HG03064 (cell line): ENCODE data around the gene RNF38.
"Not testable (repeated sequence)": the region's sequence is repeated elsewhere in the genome, so short reads cannot be mapped to it uniquely, and the experiment has no call there.

ENCODE experiments used
- ATAC-seq: cut with Tn5 transposase; IDR thresholded peaks from one replicate; pipeline ENCODE4 v1.9.1; 2021; ENCODE audit warnings: low read depth; ENCODE audit not compliant: unreplicated experiment

The RNF38 gene

DNA sequence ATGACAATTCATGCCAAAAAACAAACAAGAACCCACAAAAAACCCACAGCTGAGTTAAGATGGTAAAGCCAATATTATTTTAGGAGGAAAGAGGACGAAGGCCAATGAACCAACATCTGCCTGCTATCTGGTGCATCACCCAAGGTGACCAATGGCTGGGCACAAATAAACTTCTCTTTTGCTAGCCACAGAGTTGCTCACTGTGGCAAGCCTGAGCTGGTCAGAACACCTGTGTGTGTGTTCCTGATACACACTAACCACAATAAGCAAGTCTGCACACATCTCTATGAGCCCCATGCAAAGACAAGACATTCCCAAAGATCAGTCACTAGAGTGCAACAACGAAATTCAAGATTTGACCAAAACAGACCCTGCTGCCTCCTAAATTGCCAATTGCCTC is 63.1 kb downstream of the RNF38 start:
- ATAC-seq = no peak

DNA sequence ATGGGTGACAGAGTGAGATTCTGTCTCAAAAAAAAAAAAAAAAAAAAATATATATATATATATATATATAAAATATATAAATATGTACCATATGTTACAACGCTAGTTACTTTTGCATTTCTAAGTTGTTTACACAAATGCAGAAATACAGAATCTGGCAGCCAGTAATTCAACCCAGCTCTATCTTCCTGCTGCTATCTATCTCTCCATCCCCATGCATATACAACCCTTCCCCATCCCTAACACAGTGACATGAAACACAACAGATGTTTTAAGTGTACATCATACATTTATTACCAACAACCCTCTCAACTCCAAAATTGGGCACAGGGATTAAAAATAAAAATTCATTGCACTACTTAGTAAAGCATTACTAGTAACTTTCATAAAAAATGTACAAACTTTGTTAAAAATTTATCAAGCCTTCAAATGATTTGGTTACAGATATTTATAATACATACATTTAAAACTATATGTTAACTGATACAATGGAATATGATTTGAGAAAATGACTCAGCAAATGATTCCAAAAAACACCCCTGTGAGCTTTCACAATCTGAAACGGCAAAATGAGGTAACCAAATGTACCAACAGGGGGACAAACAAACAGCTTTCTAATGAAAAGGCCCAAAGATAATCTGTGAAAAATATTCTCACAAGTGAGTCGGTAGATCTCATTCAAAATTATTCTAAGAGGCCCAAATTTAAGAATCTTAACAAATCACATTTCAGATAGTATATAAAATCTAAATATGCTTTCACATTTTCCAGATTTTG is 63.8 kb downstream of the RNF38 start:
- ATAC-seq = no peak

DNA sequence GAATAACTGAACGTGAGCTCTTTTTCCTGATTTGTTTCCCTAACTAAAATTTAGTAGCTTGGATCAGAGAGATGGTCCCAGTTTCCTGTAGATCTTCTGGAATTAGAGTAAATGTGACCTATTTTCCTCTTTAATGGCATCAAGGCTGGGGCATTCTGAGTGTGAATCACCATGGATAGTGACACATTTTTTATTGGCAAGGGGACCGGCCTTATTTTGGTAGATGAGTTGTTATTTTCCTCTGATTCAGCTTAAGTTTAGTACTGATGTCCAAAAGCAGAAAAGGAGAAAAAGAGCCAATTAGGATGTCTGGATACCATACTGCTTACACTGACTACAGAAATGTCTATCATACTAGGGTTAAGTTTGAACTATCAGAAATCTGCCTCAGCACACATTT is 68.1 kb downstream of the RNF38 start:
- ATAC-seq = no peak

DNA sequence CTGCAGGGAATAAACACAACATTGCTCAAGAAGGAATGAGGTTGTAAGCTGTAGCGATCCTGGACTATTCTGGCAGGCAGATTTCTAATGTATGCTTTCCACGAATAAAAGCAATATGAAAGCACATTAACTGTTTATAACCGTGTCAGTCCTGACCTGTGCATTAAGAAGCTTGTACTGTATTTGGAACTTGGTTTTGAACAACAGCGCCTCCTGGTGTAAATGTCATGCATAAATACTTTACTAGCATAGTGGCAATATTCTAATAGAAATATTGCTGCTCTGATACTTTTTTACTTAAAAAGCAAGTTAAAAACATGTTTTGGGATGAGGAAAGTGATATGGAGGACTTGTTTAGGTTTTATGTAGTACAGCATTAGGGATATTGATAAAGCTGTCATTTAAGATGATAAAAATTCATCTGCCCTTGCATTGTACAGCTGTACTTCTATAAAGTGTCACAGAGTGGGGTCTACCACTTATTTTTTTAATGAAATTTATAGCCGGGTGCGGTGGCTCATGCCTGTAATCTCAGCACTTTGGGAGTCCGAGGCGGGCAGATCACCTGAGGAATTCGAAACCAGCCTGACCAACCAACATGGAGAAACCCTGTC is 71.2 kb downstream of the RNF38 start:
- ATAC-seq = no peak

DNA sequence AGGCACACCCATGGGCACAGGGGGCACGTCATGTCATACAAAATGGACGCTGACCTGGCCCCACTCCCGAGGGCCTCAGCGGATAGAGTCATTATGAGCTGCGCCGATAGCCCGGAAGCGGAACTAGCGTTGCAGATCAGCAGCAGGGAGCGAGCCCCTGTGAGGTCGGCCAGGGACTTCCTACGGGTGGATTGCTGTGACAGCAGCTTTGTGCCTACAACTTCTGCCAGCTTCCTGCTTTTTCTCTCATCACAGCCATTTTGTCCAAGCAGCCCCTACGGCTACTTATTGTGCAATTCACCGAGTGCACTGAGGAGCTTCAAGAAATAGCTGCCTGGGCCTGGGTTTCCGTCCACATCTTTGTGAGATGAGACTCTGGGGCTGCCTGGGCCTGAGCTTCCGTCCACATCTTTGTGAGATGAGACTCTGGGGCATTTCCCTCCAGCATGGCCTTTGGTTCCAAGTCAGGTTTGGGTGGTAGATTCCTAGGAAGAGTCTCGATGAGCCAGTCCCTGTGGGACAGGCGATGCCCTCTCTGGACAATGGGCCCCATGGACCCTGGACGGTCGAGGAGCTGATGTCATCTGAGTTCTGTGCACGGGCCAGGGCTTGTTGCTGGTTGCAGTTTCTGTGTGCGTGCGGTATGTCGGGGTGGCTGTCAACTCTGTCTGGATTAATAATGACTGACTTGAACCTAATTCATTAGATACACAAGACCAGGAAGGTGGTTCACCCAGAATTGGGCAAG is 74.8 kb downstream of the RNF38 start:
- ATAC-seq = no peak

DNA sequence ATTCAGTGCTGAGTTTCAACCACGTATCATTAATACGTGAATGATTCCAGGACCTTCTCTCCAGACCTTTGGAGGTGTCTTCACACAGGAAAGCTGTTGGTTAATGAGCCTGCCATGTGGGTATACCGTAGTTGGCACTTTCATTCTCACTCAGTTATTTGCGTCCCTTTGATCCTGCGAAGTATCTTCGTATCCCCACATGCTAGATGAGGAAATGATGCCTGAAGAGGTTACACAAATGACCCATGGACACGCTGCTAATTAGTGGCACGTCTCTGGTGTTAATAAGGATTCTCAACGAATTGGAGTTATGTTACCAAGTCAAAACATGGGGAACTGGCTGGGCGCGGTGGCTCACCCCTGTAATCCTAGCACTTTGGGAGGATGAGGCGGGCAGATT is 76.1 kb downstream of the RNF38 start:
- ATAC-seq = no peak

DNA sequence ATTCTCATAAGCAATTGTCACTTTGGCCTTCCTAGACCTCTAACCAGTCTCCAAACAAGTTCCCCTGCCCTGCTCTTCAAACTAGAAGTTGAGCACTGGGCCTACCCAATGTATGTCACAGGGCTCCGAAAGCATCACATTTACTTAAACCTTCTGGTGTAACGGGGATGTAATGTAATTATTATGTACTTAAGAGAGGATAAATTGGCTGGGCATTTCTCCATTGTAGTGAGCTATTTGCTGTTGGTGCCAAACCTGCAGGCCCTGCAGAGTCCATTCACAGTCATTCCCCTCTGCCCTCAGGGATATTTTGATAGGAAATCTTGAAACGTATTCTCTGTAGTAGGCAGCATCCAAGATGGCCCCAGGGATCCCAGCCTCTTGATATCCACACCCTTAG is 77.6 kb downstream of the RNF38 start:
- ATAC-seq = no peak

DNA sequence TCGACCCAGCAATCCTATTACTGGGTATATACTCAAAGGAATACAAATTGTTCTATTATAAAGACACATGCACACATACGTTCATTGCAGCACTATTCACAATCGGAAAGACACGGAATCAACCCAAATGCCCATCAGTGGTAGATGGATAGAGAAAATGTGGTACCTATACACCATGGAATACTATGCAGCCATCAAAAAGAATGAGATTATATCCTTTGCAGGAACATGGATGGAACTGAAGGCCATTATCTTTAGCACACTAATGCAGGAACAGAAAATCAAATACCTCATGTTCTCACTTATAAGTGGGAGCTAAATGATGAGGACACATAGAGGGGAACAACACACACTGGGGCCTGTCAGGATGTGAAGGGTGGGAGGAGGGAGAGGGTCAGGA is 78.2 kb downstream of the RNF38 start:
- ATAC-seq = not testable (repeated sequence)

DNA sequence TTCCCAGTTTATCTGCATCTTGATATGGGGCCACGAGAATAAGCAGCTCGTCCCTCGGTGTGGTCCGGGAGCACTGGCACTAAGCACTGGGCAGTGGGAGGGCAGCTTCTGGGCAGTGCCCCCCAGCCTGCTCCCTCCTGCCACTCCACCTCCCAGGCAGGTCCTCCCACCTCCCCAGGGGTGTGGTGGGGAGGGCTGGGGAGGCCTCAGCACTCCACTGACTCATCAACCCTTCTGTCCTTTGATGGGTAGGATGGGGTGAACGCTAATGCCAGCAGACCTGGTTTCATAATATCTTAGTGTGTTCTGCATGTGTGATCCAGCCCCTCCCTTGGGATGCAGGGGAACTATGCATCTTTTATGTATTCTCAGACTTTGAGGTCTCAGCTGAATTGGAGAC is 79.6 kb downstream of the RNF38 start:
- no peak for ATAC-seq

DNA sequence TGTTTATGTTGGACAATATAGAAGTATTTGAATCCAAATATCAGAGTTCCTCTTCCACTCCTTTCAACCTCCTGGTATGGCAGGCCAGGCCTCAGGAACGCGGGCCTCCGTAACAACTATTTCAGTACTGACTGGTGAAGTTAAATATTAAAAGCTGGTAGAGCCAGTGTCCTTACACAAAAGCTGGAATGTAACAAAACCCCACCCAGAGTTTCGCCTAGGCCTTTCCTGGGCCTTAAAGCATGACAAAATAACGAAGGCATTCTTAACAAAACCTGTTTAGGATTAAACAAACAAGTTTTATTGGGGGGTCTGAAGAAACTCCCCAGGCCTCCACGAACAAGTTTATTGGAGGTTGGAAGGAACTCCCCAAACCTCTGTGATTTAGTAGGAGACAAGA is 80.3 kb downstream of the RNF38 start:
- ATAC-seq = no peak

DNA sequence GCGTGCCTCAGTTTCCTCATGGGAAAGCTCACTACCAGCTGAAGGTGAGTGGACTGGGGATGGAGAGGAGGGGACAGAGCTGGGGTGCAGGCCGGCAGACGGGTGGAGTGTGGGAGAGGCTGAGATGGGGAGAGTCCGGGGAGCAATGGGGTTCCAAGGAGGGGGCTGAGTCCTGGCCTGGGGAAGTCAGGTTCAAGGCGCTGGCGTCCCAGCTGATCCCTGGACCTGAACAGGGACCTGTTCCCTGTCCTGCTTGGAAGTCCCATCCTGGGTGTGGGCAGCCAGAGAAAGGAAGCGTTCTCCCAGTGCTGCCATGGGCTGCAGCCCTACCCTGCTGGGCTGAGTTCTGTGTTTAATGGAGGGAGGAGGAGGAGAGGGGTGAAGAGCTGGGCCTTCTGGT is 80.9 kb downstream of the RNF38 start:
- no peak for ATAC-seq

DNA sequence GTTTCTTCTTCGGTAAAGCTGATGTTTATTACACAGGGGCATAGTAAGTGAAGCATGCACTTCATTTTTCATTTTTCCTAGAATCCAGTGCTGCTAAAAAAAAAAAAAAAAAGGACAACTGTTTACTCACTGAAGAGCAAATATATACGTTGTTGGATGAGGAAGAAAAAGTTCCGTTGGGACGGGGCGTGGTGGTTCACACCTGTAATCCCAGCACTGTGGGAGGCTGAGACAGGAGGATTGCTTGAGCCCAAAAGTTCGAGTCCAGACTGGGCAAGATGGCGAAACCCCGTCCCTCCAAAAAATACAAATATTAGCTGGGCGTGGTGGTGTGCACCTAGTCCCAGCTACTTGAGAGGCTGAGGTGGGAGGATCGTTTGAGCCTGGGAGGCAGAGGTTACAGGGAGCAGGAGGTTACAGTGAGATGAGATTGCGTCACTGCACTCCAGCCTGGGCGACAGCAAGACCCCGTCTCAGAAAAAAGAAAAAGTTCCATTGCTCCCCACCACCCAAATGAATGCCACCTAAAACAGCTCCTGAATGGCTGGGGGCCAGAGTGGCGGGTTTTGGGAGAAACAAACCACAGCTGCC is 81.8 kb downstream of the RNF38 start:
- no peak for ATAC-seq

DNA sequence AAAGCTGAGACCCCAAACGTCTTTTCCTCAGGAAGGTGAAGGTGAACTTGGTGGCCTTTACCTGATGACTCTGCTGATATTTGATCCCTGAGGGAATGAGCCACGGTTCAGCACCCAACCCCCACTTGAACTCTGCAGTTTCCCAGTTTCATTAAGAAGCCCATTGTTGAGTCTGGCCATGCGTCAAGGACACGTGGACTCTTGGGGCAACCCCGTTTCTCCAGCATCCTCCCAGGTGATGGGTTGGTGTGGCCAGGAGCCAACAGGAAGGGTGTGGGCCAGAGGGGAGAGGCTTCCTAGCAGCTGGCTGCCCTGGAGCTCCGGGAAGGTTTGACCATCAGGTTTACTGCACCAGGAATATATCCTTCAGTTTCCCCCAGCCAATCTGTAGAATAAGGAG is 82.3 kb downstream of the RNF38 start:
- no peak for ATAC-seq

DNA sequence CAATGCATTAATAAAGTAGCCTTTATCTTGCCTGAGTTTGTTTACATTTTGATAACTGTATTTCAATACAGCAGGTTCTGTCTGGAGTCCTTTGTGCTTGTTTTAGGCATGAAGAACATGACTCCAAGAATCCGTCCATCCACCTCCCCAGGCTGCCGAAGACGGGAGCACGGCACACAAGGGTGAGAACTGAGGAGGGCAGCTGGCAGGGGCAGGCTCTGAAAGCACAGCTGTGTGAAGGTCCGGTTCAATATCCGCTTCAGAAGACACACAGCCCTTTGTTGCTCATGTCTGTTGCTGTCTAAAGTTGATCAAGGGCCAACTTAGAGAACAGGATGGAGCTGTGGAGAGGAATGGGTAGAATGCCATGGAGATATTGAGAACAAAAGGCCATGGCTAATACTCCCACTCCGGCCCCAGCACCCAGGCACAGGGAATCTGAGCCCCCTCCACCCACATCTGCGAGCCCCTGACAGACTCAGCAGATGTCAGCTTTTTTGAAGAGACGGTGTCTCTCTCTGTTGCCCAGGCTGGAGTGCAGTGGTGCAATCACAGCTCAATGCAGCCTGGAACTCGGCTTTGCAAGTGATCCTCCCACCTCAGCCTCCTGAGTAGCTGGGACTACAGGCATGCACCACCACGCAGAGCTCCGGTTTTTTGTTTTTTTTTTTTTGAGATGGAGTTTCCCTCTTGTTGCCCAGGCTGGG is 83.3 kb downstream of the RNF38 start:
- no peak for ATAC-seq

DNA sequence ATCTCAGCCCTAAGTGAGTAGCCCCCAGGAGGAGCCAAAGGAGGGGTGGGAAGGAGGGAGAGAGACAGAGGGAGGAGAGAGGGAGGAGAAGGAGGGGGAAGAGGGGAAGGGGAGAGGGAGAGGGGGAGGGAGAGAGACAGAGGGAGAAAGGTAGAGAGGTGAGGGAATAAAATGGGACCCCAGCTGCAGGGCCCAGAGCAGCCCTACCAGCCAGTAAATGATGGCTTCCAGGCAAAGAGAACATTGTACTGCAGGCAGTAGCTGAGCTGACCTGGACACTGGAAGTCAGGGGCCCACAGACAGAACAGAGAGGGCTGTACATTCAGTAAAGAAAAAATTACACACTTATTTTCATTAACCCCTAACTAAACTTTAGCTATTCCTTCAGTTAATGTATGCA is 84.0 kb downstream of the RNF38 start:
- no peak for ATAC-seq

DNA sequence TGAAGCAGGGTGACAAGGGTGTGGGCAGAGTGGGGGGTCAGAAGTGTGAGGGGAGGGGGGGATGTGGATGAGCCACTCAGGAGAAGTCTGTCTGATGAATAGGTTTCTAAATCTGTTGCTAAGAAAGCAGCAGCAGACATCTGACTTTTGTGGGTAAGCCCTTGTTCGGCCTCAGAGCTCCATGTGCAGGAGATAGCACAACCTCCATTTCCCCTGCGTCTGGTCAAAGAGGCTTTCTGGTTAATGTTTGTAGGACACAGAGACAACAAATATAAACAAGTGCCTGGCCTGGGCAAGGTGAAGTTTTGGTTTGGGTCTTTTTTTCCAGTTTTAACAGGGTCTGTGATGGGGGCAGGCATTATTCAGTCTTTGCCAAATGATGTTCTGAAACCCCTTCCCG is 84.8 kb downstream of the RNF38 start:
- no peak for ATAC-seq

DNA sequence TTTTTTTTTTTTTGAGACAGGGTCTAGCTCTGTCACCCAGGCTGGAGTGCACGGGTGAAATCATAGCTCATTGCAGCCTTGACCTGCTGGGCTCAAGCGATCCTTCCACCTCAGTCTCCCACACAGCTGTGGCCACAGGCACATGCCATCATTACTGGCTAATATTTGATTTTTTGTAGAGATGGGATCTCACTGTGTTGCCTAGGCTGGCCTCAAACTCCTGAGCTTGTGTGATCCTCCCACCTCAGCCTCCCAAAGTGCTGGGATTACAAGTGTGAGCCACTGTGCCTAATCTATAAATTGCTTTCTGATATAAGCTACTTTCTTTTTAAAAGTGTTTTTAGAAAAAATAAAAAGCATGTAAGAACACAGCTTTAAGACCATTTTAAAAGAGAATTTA is 85.3 kb downstream of the RNF38 start:
- no peak for ATAC-seq

DNA sequence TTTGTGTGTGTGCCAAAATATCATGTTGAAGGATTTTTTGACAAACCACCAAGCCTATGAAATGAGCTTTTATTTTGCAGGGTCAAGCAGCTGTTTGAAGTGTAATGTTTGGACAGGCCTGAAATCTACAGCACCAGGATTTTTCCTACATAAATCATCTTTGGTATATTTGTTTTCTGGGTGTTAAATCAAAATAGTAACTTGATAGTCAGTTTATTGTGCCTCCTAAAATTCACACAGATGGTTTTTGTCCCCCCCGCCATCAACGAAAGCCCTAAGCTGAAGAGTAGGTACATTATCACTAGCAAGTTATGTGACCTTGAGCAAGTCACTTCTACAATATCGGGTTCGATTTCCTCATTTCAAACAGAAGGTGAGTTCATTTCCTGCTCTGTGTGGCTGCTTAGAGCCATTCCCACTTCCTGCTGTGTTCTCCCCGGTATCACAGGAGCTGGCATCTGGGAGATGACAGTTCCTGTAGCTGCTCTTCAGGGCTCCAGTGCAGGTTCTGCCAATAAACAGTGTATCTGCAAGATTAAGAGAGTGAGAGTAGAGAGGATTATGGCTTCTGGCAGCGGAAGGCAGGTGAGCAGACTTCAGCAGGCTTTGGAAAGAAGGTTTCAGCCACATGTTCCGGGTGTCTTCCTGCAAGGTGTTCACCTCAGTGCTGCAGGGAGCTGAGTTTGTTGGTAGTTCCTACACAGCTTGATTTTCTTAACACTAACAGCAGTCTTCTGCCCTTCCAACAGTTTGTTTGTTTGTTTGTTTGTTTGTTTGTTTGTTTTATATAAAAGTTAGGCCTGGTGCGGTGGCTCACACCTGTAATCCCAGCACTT is 93.4 kb downstream of the RNF38 start:
- no peak for ATAC-seq

DNA sequence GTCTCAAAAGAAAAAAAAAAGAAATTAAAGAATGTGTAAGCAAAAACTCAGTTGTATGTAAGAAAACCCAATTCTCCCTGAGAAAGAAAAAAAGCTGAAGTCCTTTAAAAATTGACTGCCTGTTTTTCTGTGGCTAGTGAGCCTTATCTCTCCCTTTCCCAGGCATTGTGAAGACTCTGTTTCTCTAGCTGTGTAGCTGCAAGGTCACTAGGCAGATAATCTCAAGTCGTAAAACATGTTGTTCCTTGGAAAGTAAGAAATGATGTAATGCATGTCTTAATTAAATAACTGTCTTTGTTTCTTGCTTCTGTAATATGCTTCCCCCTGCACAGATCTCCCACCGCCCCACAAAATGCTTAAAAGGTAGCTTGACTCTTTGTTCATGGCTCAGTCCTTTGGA is 95.7 kb downstream of the RNF38 start:
- ATAC-seq = not testable (repeated sequence)

DNA sequence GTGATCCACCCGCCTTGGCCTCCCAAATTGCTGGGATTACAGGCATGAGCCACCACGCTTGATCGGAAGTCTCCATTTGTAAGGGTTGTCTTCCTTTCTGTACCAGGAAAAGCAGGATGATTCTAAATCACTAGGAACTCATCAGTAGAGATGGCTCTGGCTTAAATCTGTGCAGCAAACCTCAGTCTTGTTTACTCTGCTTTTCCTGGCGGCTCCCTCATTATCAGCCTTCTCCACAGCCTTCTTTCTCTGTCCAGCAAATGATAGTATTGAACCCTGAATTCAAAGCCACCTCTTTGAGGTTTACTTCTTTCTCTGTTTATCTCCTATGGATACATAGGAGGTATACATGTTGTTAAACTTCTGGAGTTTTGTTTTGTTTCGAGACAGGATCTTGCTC is 98.8 kb downstream of the RNF38 start:
- no peak for ATAC-seq
